Measurements from ENCODE around the gene CLEC18B. TPM values are rescaled to one million over a fixed set of nuclear protein-coding genes. Genes with fewer than 3 reads are reported as not detected.

Gene CLEC18B
- total and polyA plus RNA-seq, 2 of the 4 experiments (the other 2 are of a cell fraction) = 0.17 TPM; not detected in 1

DNA sequence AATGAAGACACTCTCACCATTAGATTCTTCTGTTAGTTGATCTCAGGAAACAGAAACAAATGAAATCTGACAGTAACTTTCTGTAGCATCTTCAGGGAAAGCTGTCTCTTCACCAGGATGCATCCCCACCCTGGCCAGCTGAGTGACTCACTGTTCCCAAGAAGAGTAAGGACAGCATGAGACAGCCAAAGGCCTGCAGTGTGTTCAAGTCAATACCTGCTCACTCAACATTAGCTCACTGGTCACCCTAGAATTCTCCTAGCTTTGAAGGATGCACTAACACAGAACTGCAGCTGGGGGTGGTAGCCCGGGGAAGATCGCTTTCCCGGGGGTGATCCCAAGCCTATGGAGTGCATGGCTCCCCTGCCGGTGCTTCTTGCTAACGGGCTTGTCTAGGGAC lies 28.2 kb upstream of the CLEC18B start:
- Histone ChIP-seq H3K4me3 (ENCODE audit: insufficient read depth, low read depth, low read length) (no peak overlapping the region), H2BK20ac (ENCODE audit: low read depth, low read length) (peak overlapping the region; percentile 69), H2BK15ac (ENCODE audit: low read depth, low read length) (no peak overlapping the region; the same call in 2 of the 3 replicates), H2BK5ac (ENCODE audit: low read depth, low read length, poor library complexity, severe bottlenecking) (peak overlapping the region; percentile 40), H4K5ac (ENCODE audit: low read depth, low read length) (no peak overlapping the region), H2AK5ac (ENCODE audit: low read depth, low read length) (peak overlapping the region; percentile 94), H3K9me1 (ENCODE audit: insufficient read depth, low read length) (peaks cover 24% of the 10 kb centered on the region), H3K56ac (ENCODE audit: extremely low read depth, insufficient read depth, low read length) (peak overlapping the region; percentile 41; the same call in 1 of the 2 replicates), H3K27ac (ENCODE audit: insufficient read depth, low read length) (peak overlapping the region; percentile 34), H3K9me3 (ENCODE audit: control insufficient read depth, insufficient read depth, low read length) (no peaks in the 10 kb centered on the region), H3K27me3 (ENCODE audit: control insufficient read depth, insufficient read depth, low read length) (no peaks in the 10 kb centered on the region), H3K36me3 (ENCODE audit: control insufficient read depth, insufficient read depth, low read length) (peaks cover 25% of the 10 kb centered on the region), H3K4me2 (ENCODE audit: low read depth, low read length) (peak overlapping the region; percentile 1; the same call in 1 of the 2 replicates), H3K9ac (ENCODE audit: low read depth, low read length) (no peak overlapping the region), H3K14ac (replicated peaks; ENCODE audit: low read depth, low read length) (peak overlapping the region; percentile 70), H3K18ac (ENCODE audit: low read depth, low read length) (no peak overlapping the region), H4K91ac (ENCODE audit: insufficient read depth, low read depth, low read length) (0 out of 2 replicates have a peak overlapping the region, but pooled peaks have one; percentile 5), H3K23ac (ENCODE audit: low read depth, low read length) (no peak overlapping the region; the same call in 1 of the 2 replicates), H3K4ac (ENCODE audit: low read depth, low read length) (peak overlapping the region; percentile 31), H2BK120ac (ENCODE audit: low read depth, low read length) (peak overlapping the region; percentile 41), H4K8ac (ENCODE audit: low read depth in 2 of 2, low read length in 2 of 2) (no peak overlapping the region), H2AFZ (replicated peaks; ENCODE audit: low read length, poor library complexity) (no peak overlapping the region), H3K4me1 (ENCODE audit: control insufficient read depth, insufficient read depth, low read length) (peaks cover 10% of the 10 kb centered on the region), H2AK9ac (replicated peaks; ENCODE audit: low read depth, low read length, poor library complexity) (no peak overlapping the region), H3K79me1 (ENCODE audit: low read depth in 1 of 2, low read length in 2 of 2) (peaks cover 7 to 48% of the 10 kb centered on the region in 2 experiments; a peak in 3 of 4 replicates), H4K20me1 (ENCODE audit: insufficient read depth, low read length) (peaks cover 13% of the 10 kb centered on the region; the same call in 1 of the 2 replicates)
- DNase-seq (peak; percentile 79), ATAC-seq (ENCODE audit: low read depth) (peak; percentile 74)
- WGBS, 2 experiments (ENCODE audit: extremely low coverage in 2 of 2, insufficient read length in 1 of 2) = 86% methylated on average over 5 of the region's 5 CpGs; no CpG with 5 or more reads in 1 of the 2 experiments
- ChIA-PET POLR2A (ENCODE audit: unreplicated experiment) (no interaction called here), CTCF (interaction anchor here (1.1 to 1.6 kb wide), 2 partner anchors 8 to 27 kb away, joined by 3 to 5 read pairs; no protein-coding TSS in a partner anchor)
- dilution Hi-C loops (cut with HindIII; ENCODE audit: low sequenced_read_pairs, unreplicated experiment) = no loop called here
- TF ChIP-seq NFE2L2 (IDR thresholded peaks at IDR 0.05; ENCODE audit: low read depth, low read length) = no peak
- TF ChIP-seq, protein P1, sequence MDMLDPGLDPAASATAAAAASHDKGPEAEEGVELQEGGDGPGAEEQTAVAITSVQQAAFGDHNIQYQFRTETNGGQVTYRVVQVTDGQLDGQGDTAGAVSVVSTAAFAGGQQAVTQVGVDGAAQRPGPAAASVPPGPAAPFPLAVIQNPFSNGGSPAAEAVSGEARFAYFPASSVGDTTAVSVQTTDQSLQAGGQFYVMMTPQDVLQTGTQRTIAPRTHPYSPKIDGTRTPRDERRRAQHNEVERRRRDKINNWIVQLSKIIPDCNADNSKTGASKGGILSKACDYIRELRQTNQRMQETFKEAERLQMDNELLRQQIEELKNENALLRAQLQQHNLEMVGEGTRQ (IDR thresholded peaks at IDR 0.05; ENCODE audit: low read depth, low read length) = no peak
- TF ChIP-seq MXI1 (IDR thresholded peaks at IDR 0.05; ENCODE audit: borderline replicate concordance, low read depth, low read length) = no peak
- in situ Hi-C loops (cut with MboI; ENCODE audit: low sequenced_read_pairs) = no loop called here
- intact Hi-C loops (cut with micrococcal nuclease) = no loop called here
- BruUV-seq (replicated peaks) = no TSS peak

Data from IMR-90 (cell line).